GM21619 (cell line): ENCODE results near the gene ATP6AP1.

ENCODE experiments used
- ATAC-seq: cut with Tn5 transposase; IDR thresholded peaks from one replicate; pipeline ENCODE4 v1.9.1; 2021; ENCODE audit not compliant: unreplicated experiment

The ATP6AP1 gene

GRCh38 chrX:154443992-154444754 lies 15.7 kb downstream of the ATP6AP1 start, which contains the start of gene FAM50A:
Gene FAM50A, plus strand, starts transcription at chrX:154444141. Its CDS starts 95 bp downstream, at chrX:154444236.
- ATAC-seq: peak; percentile 73

GRCh38 chrX:154444755-154445246 lies 16.3 kb downstream of the ATP6AP1 start:
- no peak for ATAC-seq

- ATAC-seq: no peak
Measured at GRCh38 chrX:154445776-154446175, 17.3 kb downstream of the ATP6AP1 start.

GRCh38 chrX:154446430-154446829 lies 18.0 kb downstream of the ATP6AP1 start:
- no peak for ATAC-seq

- ATAC-seq: no peak
Measured at GRCh38 chrX:154448484-154448883, 20.0 kb downstream of the ATP6AP1 start.

GRCh38 chrX:154449618-154450017 lies 21.1 kb downstream of the ATP6AP1 start:
- no peak for ATAC-seq

GRCh38 chrX:154450312-154450711 lies 21.8 kb downstream of the ATP6AP1 start:
- ATAC-seq: no peak

- no peak for ATAC-seq
Measured at GRCh38 chrX:154452823-154453222, 24.3 kb downstream of the ATP6AP1 start.

GRCh38 chrX:154457491-154458115 lies 29.1 kb downstream of the ATP6AP1 start:
- ATAC-seq: peak; percentile 62

- ATAC-seq: peak; percentile 59
Measured at GRCh38 chrX:154458116-154458953, 29.9 kb downstream of the ATP6AP1 start, which contains the start of gene PLXNA3. Gene PLXNA3, plus strand, starts transcription at chrX:154458281. Its CDS starts 1,903 bp downstream, at chrX:154460184.

- ATAC-seq: no peak
Measured at GRCh38 chrX:154458954-154459778, 30.7 kb downstream of the ATP6AP1 start.

GRCh38 chrX:154459832-154460231 lies 31.4 kb downstream of the ATP6AP1 start:
- no peak for ATAC-seq

- ATAC-seq: no peak
Measured at GRCh38 chrX:154460326-154460725, 31.8 kb downstream of the ATP6AP1 start.

- ATAC-seq: no peak
Measured at GRCh38 chrX:154462396-154462795, 33.9 kb downstream of the ATP6AP1 start.

- no peak for ATAC-seq
Measured at GRCh38 chrX:154463611-154464220, 35.2 kb downstream of the ATP6AP1 start.

- no peak for ATAC-seq
Measured at GRCh38 chrX:154464806-154465365, 36.4 kb downstream of the ATP6AP1 start.

GRCh38 chrX:154465601-154466000 lies 37.1 kb downstream of the ATP6AP1 start:
- ATAC-seq: no peak

- ATAC-seq: no peak
Measured at GRCh38 chrX:154466036-154466435, 37.6 kb downstream of the ATP6AP1 start.

GRCh38 chrX:154466907-154467306 lies 38.4 kb downstream of the ATP6AP1 start:
- no peak for ATAC-seq

GRCh38 chrX:154467556-154467955 lies 39.1 kb downstream of the ATP6AP1 start:
- no peak for ATAC-seq
